Measurements from ENCODE around the gene VAV2. TPM values are rescaled to one million over a fixed set of nuclear protein-coding genes. Genes with fewer than 3 reads are reported as not detected.
A peak's percentile ranks its signal among the peaks of the same experiment; 100 is the strongest.

VAV2 gene
- total and polyA plus RNA-seq, 2 of the 4 experiments (the other 2 are of a cell fraction): 10.8 to 13.4 TPM

DNA sequence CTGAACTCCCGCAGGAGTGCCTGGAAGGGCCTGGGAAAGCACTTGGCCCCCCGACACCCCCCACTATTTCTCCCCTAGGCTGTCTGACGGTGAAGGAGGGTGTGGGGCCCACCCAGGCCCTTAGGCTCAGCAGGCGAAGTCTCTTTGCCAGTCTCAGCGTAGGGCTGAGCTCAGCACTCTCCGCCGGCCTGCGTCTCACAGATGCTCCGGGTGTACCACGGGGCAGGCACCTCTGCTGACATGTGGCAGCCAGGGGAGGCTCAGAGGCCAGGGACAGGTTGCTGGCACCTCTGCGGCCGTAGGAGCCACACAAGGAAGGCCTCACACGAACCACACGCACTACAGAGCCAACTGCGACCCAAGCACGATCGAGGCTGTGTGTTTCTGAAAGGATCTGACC is 114.2 kb downstream of the VAV2 start:
- dilution Hi-C loops (cut with HindIII; ENCODE audit: low sequenced_read_pairs, unreplicated experiment): no loop called here
- CTCF ChIA-PET: no interaction called here
- TF ChIP-seq, protein P1, sequence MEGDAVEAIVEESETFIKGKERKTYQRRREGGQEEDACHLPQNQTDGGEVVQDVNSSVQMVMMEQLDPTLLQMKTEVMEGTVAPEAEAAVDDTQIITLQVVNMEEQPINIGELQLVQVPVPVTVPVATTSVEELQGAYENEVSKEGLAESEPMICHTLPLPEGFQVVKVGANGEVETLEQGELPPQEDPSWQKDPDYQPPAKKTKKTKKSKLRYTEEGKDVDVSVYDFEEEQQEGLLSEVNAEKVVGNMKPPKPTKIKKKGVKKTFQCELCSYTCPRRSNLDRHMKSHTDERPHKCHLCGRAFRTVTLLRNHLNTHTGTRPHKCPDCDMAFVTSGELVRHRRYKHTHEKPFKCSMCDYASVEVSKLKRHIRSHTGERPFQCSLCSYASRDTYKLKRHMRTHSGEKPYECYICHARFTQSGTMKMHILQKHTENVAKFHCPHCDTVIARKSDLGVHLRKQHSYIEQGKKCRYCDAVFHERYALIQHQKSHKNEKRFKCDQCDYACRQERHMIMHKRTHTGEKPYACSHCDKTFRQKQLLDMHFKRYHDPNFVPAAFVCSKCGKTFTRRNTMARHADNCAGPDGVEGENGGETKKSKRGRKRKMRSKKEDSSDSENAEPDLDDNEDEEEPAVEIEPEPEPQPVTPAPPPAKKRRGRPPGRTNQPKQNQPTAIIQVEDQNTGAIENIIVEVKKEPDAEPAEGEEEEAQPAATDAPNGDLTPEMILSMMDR (conservative IDR thresholded peaks at IDR 0.05; ENCODE audit: low read depth, low read length): no peak
- TF ChIP-seq MXI1 (IDR thresholded peaks at IDR 0.05; ENCODE audit: borderline replicate concordance, low read depth, low read length): no peak
- TF ChIP-seq MAFK (IDR thresholded peaks at IDR 0.05; ENCODE audit: low read depth, low read length): no peak
- TF ChIP-seq, protein P2, sequence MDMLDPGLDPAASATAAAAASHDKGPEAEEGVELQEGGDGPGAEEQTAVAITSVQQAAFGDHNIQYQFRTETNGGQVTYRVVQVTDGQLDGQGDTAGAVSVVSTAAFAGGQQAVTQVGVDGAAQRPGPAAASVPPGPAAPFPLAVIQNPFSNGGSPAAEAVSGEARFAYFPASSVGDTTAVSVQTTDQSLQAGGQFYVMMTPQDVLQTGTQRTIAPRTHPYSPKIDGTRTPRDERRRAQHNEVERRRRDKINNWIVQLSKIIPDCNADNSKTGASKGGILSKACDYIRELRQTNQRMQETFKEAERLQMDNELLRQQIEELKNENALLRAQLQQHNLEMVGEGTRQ (IDR thresholded peaks at IDR 0.05; ENCODE audit: low read depth, low read length): no peak
- TF ChIP-seq SMC3 (IDR thresholded peaks at IDR 0.05; ENCODE audit: low read depth, low read length): no peak
- TF ChIP-seq, protein P3, sequence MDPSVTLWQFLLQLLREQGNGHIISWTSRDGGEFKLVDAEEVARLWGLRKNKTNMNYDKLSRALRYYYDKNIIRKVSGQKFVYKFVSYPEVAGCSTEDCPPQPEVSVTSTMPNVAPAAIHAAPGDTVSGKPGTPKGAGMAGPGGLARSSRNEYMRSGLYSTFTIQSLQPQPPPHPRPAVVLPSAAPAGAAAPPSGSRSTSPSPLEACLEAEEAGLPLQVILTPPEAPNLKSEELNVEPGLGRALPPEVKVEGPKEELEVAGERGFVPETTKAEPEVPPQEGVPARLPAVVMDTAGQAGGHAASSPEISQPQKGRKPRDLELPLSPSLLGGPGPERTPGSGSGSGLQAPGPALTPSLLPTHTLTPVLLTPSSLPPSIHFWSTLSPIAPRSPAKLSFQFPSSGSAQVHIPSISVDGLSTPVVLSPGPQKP (IDR thresholded peaks at IDR 0.05; ENCODE audit: borderline replicate concordance, low read depth, low read length): no peak
- TF ChIP-seq RFX5 (IDR thresholded peaks at IDR 0.05; ENCODE audit: low read depth, low read length): no peak
- no peak for TF ChIP-seq RCOR1 (IDR thresholded peaks at IDR 0.05; ENCODE audit: insufficient replicate concordance, low read length)
- no peak for TF ChIP-seq NFE2L2 (IDR thresholded peaks at IDR 0.05; ENCODE audit: low read depth, low read length)
- TF ChIP-seq CHD1 (IDR thresholded peaks at IDR 0.05; ENCODE audit: low read depth, low read length): no peak
- TF ChIP-seq MAZ (IDR thresholded peaks at IDR 0.05; ENCODE audit: borderline replicate concordance, low read depth, low read length): no peak
- TF ChIP-seq FOS (IDR thresholded peaks at IDR 0.05; ENCODE audit: low read depth, low read length): no peak
- no peak for TF ChIP-seq BHLHE40 (IDR thresholded peaks at IDR 0.05; ENCODE audit: low read depth, low read length)
- TF ChIP-seq RAD21 (IDR thresholded peaks at IDR 0.05; ENCODE audit: low read length): no peak
- Histone ChIP-seq H2BK15ac (ENCODE audit: low read depth, low read length) (no peak overlapping the region), H4K8ac (ENCODE audit: low read depth in 2 of 2, low read length in 2 of 2) (no peak overlapping the region), H3K4me1 (ENCODE audit: control insufficient read depth, insufficient read depth, low read length) (peaks cover 24% of the 10 kb centered on the region), H4K91ac (ENCODE audit: insufficient read depth, low read depth, low read length) (no peak overlapping the region), H3K9ac (ENCODE audit: low read depth, low read length) (no peak overlapping the region), H3K4me2 (ENCODE audit: low read depth, low read length) (no peak overlapping the region), H4K20me1 (ENCODE audit: insufficient read depth, low read length) (peaks cover 41% of the 10 kb centered on the region), H2AK5ac (ENCODE audit: low read depth, low read length) (no peak overlapping the region), H2AFZ (replicated peaks; ENCODE audit: low read length, poor library complexity) (no peak overlapping the region), H3K36me3 (ENCODE audit: control insufficient read depth, insufficient read depth, low read length) (no peaks in the 10 kb centered on the region), H3K9me3 (ENCODE audit: control insufficient read depth, insufficient read depth, low read length) (no peaks in the 10 kb centered on the region), H3K9me1 (ENCODE audit: insufficient read depth, low read length) (peaks cover 15% of the 10 kb centered on the region), H2BK20ac (ENCODE audit: low read depth, low read length) (no peak overlapping the region), H2AK9ac (replicated peaks; ENCODE audit: low read depth, low read length, poor library complexity) (peak overlapping the region; percentile 37), H3K18ac (ENCODE audit: low read depth, low read length) (no peak overlapping the region), H3K79me1 (ENCODE audit: low read depth in 1 of 2, low read length in 2 of 2) (peaks cover 34 to 86% of the 10 kb centered on the region in 2 experiments), H3K4me3 (ENCODE audit: insufficient read depth, low read depth, low read length) (no peak overlapping the region), H3K23ac (ENCODE audit: low read depth, low read length) (no peak overlapping the region), H3K27me3 (ENCODE audit: control insufficient read depth, insufficient read depth, low read length) (no peaks in the 10 kb centered on the region), H3K56ac (ENCODE audit: extremely low read depth, insufficient read depth, low read length) (no peak overlapping the region), H2BK5ac (ENCODE audit: low read depth, low read length, poor library complexity, severe bottlenecking) (no peak overlapping the region), H3K27ac (ENCODE audit: insufficient read depth, low read length) (no peak overlapping the region), H3K14ac (replicated peaks; ENCODE audit: low read depth, low read length) (no peak overlapping the region), H4K5ac (ENCODE audit: low read depth, low read length) (no peak overlapping the region), H2BK120ac (ENCODE audit: low read depth, low read length) (no peak overlapping the region), H3K4ac (ENCODE audit: low read depth, low read length) (no peak overlapping the region)
- DNase-seq: no peak
- intact Hi-C loops (cut with micrococcal nuclease): no loop called here
- in situ Hi-C loops (cut with MboI; ENCODE audit: low sequenced_read_pairs): no loop called here
- ATAC-seq (ENCODE audit: low read depth): no peak
- POLR2A ChIA-PET (ENCODE audit: unreplicated experiment): no interaction called here
- BruUV-seq (replicated peaks): no TSS peak
- WGBS, 2 experiments (ENCODE audit: extremely low coverage in 2 of 2, insufficient read length in 1 of 2): 87% methylated on average over 11 of the region's 17 CpGs; no CpG with 5 or more reads in 1 of the 2 experiments
